Mesenchymal stem cell (in vitro differentiated cells and primary cell): Measurements from ENCODE around the gene SLC9A9.

Experiments used
- DNase-seq: peaks from one replicate; pipeline ENCODE4 v3.0.0-alpha.2; 2013
- H2AFZ ChIP-seq: one replicate; pipeline ENCODE4 v1.6.1; 2013; ENCODE audit warnings: low read depth, mild to moderate bottlenecking, control low read depth, inconsistent platforms, low read length, moderate library complexity
- H2AK5ac ChIP-seq: 2 replicates; pipeline ENCODE4 v1.6.1; 2013; ENCODE audit warnings: low read length, moderate library complexity, mild to moderate bottlenecking, inconsistent platforms; ENCODE audit not compliant: severe bottlenecking
- H2BK120ac ChIP-seq: one replicate; pipeline ENCODE4 v1.6.1; 2013; ENCODE audit warnings: low read depth, mild to moderate bottlenecking, inconsistent platforms, low read length, moderate library complexity
- H2BK12ac ChIP-seq, 2 experiments: one replicate each; pipeline ENCODE4 v1.6.1; 2013; ENCODE audit warnings: inconsistent platforms in 2 of 2, low read length in 2 of 2, mild to moderate bottlenecking in 2 of 2, moderate library complexity in 2 of 2, control low read depth in 1 of 2
- H2BK15ac ChIP-seq: one replicate; pipeline ENCODE4 v1.6.1; 2013; ENCODE audit warnings: mild to moderate bottlenecking, low read depth, inconsistent platforms; ENCODE audit not compliant: poor library complexity, severe bottlenecking
- H2BK5ac ChIP-seq: 2 replicates; pipeline ENCODE4 v1.6.1; 2013; ENCODE audit warnings: low read depth, mild to moderate bottlenecking, low read length, control low read depth, inconsistent platforms; ENCODE audit not compliant: poor library complexity, severe bottlenecking
- H3K14ac ChIP-seq, 2 experiments: one replicate each; pipeline ENCODE4 v1.6.1; 2013; ENCODE audit warnings: inconsistent platforms in 2 of 2, low read length in 2 of 2, control low read depth in 1 of 2, mild to moderate bottlenecking in 1 of 2, moderate library complexity in 1 of 2
- H3K18ac ChIP-seq, 2 experiments: one replicate each; pipeline ENCODE4 v1.6.1; 2013; ENCODE audit warnings: inconsistent platforms in 2 of 2, low read length in 2 of 2, control low read depth in 1 of 2, low read depth in 1 of 2, mild to moderate bottlenecking in 1 of 2
- H3K23ac ChIP-seq, 2 experiments: one replicate each; pipeline ENCODE4 v1.6.1; 2013; ENCODE audit warnings: inconsistent platforms in 2 of 2, low read length in 2 of 2, mild to moderate bottlenecking in 2 of 2, moderate library complexity in 2 of 2, control low read depth in 1 of 2
- H3K27ac ChIP-seq: 2 replicates; pipeline ENCODE4 v1.5.1; 2013; ENCODE audit warnings: mild to moderate bottlenecking, moderate library complexity, low read length, control low read depth, inconsistent platforms; ENCODE audit not compliant: poor library complexity, severe bottlenecking
- H3K27me3 ChIP-seq, 2 experiments: 2 replicates each; pipeline versions ENCODE4 v1.6.1 to v1.7.0; 2013; ENCODE audit warnings: low read length in 2 of 2, mild to moderate bottlenecking in 2 of 2, moderate library complexity in 2 of 2, control low read depth in 1 of 2, inconsistent platforms in 1 of 2; ENCODE audit not compliant: control insufficient read depth in 1 of 2, insufficient read depth in 1 of 2
- H3K36me3 ChIP-seq, 2 experiments: 2 replicates each; pipeline versions ENCODE4 v1.6.1 to v1.7.0; 2013; ENCODE audit warnings: low read length in 2 of 2, control low read depth in 1 of 2, inconsistent platforms in 1 of 2, low read depth in 1 of 2, mild to moderate bottlenecking in 1 of 2; ENCODE audit not compliant: insufficient read depth in 2 of 2, control insufficient read depth in 1 of 2
- H3K4ac ChIP-seq, 2 experiments: one replicate each; pipeline ENCODE4 v1.6.1; 2013; ENCODE audit warnings: inconsistent platforms in 2 of 2, low read length in 2 of 2, mild to moderate bottlenecking in 2 of 2, moderate library complexity in 2 of 2, control low read depth in 1 of 2, low read depth in 1 of 2
- H3K4me1 ChIP-seq: 2 replicates; pipeline ENCODE4 v1.6.1; 2013; ENCODE audit warnings: low read depth, low read length, control low read depth; ENCODE audit not compliant: control insufficient read depth, insufficient read depth
- H3K4me2 ChIP-seq: 2 replicates; pipeline ENCODE4 v1.6.1; 2013; ENCODE audit warnings: low read length, mild to moderate bottlenecking, inconsistent platforms; ENCODE audit not compliant: poor library complexity, severe bottlenecking
- H3K4me3 ChIP-seq, 2 experiments: 2 replicates each; pipeline versions ENCODE4 v1.5.1 to v1.7.0; 2013; ENCODE audit warnings: low read length in 2 of 2, mild to moderate bottlenecking in 2 of 2, control low read depth in 1 of 2, low read depth in 1 of 2; ENCODE audit not compliant: insufficient read depth in 1 of 2
- H3K79me1 ChIP-seq: replicated peaks from 2 replicates; pipeline ENCODE4 v1.6.1; 2013; ENCODE audit warnings: mild to moderate bottlenecking, control low read depth, low read length, inconsistent platforms; ENCODE audit not compliant: poor library complexity, severe bottlenecking
- H3K9ac ChIP-seq: 2 replicates; pipeline ENCODE4 v1.7.0; 2013; ENCODE audit warnings: mild to moderate bottlenecking, low read length, moderate library complexity
- H3K9me3 ChIP-seq: 2 replicates; pipeline ENCODE4 v1.7.0; 2013; ENCODE audit warnings: mild to moderate bottlenecking, low read length; ENCODE audit not compliant: control insufficient read depth
- H4K8ac ChIP-seq: one replicate; pipeline ENCODE4 v1.6.1; 2013; ENCODE audit warnings: inconsistent platforms, mild to moderate bottlenecking, low read length, moderate library complexity
- H4K91ac ChIP-seq: one replicate; pipeline ENCODE4 v1.6.1; 2013; ENCODE audit warnings: mild to moderate bottlenecking, low read length, inconsistent platforms
- WGBS: methylation state at CpG from one replicate; pipeline ENCODE4 v1.1.7; 2013; ENCODE audit warnings: mixed read lengths; 5-methylcytosine and 5-hydroxymethylcytosine counted together

The SLC9A9 gene

GRCh38 chr3:143643905-143644304 is 204.4 kb downstream of the SLC9A9 start:
- Histone ChIP-seq H2BK12ac (no peak overlapping the region), H3K14ac (no peak overlapping the region), H2BK120ac (no peak overlapping the region), H2AFZ (no peak overlapping the region), H3K23ac (no peak overlapping the region), H3K27ac (no peak overlapping the region), H4K8ac (no peak overlapping the region), H3K4ac (peak overlapping the region in 1 of 2 experiments; percentile 13), H3K36me3 (no peaks in the 10 kb centered on the region), H2BK5ac (no peak overlapping the region), H3K79me1 (no peaks in the 10 kb centered on the region), H4K91ac (no peak overlapping the region), H2AK5ac (no peak overlapping the region), H3K18ac (peak overlapping the region in 1 of 2 experiments; percentile 37), H3K4me2 (no peak overlapping the region), H3K9me3 (peaks cover 8% of the 10 kb centered on the region), H3K27me3 (no peaks in the 10 kb centered on the region), H2BK15ac (no peak overlapping the region), H3K9ac (peak overlapping the region; percentile 28), H3K4me3 (no peak overlapping the region), H3K4me1 (no peaks in the 10 kb centered on the region)
- 100% methylated on average over 1 of the region's 1 CpG for WGBS
- no peak for DNase-seq

- Histone ChIP-seq H3K18ac (no peak overlapping the region), H2BK5ac (no peak overlapping the region), H3K27ac (no peak overlapping the region), H4K8ac (no peak overlapping the region), H3K4me3 (no peak overlapping the region), H2BK12ac (no peak overlapping the region), H3K36me3 (no peaks in the 10 kb centered on the region), H3K9me3 (peaks cover 37% of the 10 kb centered on the region), H3K9ac (no peak overlapping the region), H3K27me3 (no peaks in the 10 kb centered on the region), H3K14ac (no peak overlapping the region), H2BK120ac (no peak overlapping the region), H3K23ac (no peak overlapping the region), H3K4me1 (no peaks in the 10 kb centered on the region), H2AFZ (no peak overlapping the region), H4K91ac (no peak overlapping the region), H2BK15ac (no peak overlapping the region), H3K79me1 (no peaks in the 10 kb centered on the region), H2AK5ac (no peak overlapping the region), H3K4me2 (no peak overlapping the region), H3K4ac (no peak overlapping the region)
- no peak for DNase-seq
- 100% methylated on average over 3 of the region's 3 CpGs for WGBS
Measured at GRCh38 chr3:143640774-143641173, 207.5 kb downstream of the SLC9A9 start.

GRCh38 chr3:143637133-143637532 is 211.1 kb downstream of the SLC9A9 start:
- no peaks in the 10 kb centered on the region for H3K4me1 ChIP-seq
- H3K18ac ChIP-seq = no peak overlapping the region
- H4K8ac ChIP-seq = no peak overlapping the region
- no peaks in the 10 kb centered on the region for H3K79me1 ChIP-seq
- H2AK5ac ChIP-seq = no peak overlapping the region
- no peak overlapping the region for H3K14ac ChIP-seq
- DNase-seq = no peak
- H3K27ac ChIP-seq = no peak overlapping the region
- H3K27me3 ChIP-seq = no peaks in the 10 kb centered on the region
- no peak overlapping the region for H2BK12ac ChIP-seq
- no peak overlapping the region for H2BK5ac ChIP-seq
- H3K4ac ChIP-seq = no peak overlapping the region
- no peak overlapping the region for H3K4me2 ChIP-seq
- no peaks in the 10 kb centered on the region for H3K36me3 ChIP-seq
- H3K4me3 ChIP-seq = no peak overlapping the region
- no peak overlapping the region for H3K9ac ChIP-seq
- no peak overlapping the region for H2AFZ ChIP-seq
- no peak overlapping the region for H2BK15ac ChIP-seq
- no peak overlapping the region for H3K23ac ChIP-seq
- H4K91ac ChIP-seq = no peak overlapping the region
- no peak overlapping the region for H2BK120ac ChIP-seq
- WGBS = no CpG with 5 or more reads among the region's 1 CpG
- H3K9me3 ChIP-seq = peaks cover 54% of the 10 kb centered on the region

GRCh38 chr3:143634991-143635390 is 213.3 kb downstream of the SLC9A9 start:
- Histone ChIP-seq H2AFZ (no peak overlapping the region), H3K4me3 (no peak overlapping the region), H3K23ac (no peak overlapping the region), H3K9me3 (peaks cover 54% of the 10 kb centered on the region), H4K8ac (no peak overlapping the region), H3K4me1 (no peaks in the 10 kb centered on the region), H3K27me3 (no peaks in the 10 kb centered on the region), H2BK12ac (no peak overlapping the region), H3K79me1 (no peaks in the 10 kb centered on the region), H2BK15ac (no peak overlapping the region), H3K4me2 (no peak overlapping the region), H3K18ac (no peak overlapping the region), H3K27ac (no peak overlapping the region), H3K9ac (no peak overlapping the region), H4K91ac (no peak overlapping the region), H2AK5ac (no peak overlapping the region), H3K14ac (no peak overlapping the region), H2BK120ac (no peak overlapping the region), H3K4ac (no peak overlapping the region), H2BK5ac (no peak overlapping the region), H3K36me3 (no peaks in the 10 kb centered on the region)
- no peak for DNase-seq
- WGBS = 85% methylated on average over 4 of the region's 4 CpGs
